Kidney (tissue), 14 donors: ENCODE measurements around the gene PCDHGA1. TPM values are rescaled to one million over a fixed set of nuclear protein-coding genes. Genes with fewer than 3 reads are reported as not detected.
"Not testable (repeated sequence)": the region's sequence is repeated elsewhere in the genome, so short reads cannot be mapped to it uniquely, and the experiment has no call there.

Source experiments
- DNase-seq, 5 donors: peaks; one replicate each; pipeline ENCODE4 v3.0.0-alpha.2; 2013 to 2020
- FAIRE-seq: peaks from 2 replicates; lab custom pipeline; 2012; peaks lifted over from hg19 to GRCh38; lab: Jason Lieb, UNC
- H3K27ac ChIP-seq, 2 donors: one replicate each; pipeline ENCODE4 v1.7.0; 2013; ENCODE audit warnings: low read depth in 2 of 2, low read length in 2 of 2, inconsistent platforms in 1 of 2
- H3K27me3 ChIP-seq: one replicate; pipeline ENCODE4 v1.7.1; 2013; ENCODE audit warnings: low read length, inconsistent platforms; ENCODE audit not compliant: control insufficient read depth, insufficient read depth
- H3K36me3 ChIP-seq, 3 donors: one replicate each; pipeline versions ENCODE4 v1.7.0 to v1.7.1; 2013; ENCODE audit warnings: low read length in 3 of 3, control low read depth in 1 of 3, inconsistent platforms in 1 of 3; ENCODE audit not compliant: insufficient read depth in 3 of 3, control insufficient read depth in 2 of 3
- H3K4me1 ChIP-seq, 3 donors: one replicate each; pipeline versions ENCODE4 v1.7.0 to v1.7.1; 2013; ENCODE audit warnings: low read length in 3 of 3, inconsistent platforms in 1 of 3, low read depth in 1 of 3; ENCODE audit not compliant: control insufficient read depth in 2 of 3, insufficient read depth in 2 of 3
- H3K4me3 ChIP-seq, 3 donors: one replicate each; pipeline versions ENCODE4 v1.7.0 to v1.8.1; 2013; ENCODE audit warnings: low read length in 3 of 3, control low read depth in 1 of 3, inconsistent platforms in 1 of 3
- H3K9ac ChIP-seq, 3 donors: one replicate each; pipeline versions ENCODE4 v1.7.0 to v1.7.1; 2013; ENCODE audit warnings: low read length in 3 of 3, control low read depth in 1 of 3, inconsistent platforms in 1 of 3
- H3K9me3 ChIP-seq, 3 donors: one replicate each; pipeline versions ENCODE4 v1.7.0 to v1.7.1; 2013; ENCODE audit warnings: low read length in 3 of 3, control low read depth in 1 of 3, inconsistent platforms in 1 of 3; ENCODE audit not compliant: control insufficient read depth in 2 of 3, insufficient read depth in 1 of 3
- CTCF ChIP-seq: IDR thresholded peaks from 3 replicates; pipeline ENCODE4 v1.5.1; 2012; ENCODE audit warnings: mild to moderate bottlenecking, moderate library complexity, borderline replicate concordance; ENCODE audit not compliant: insufficient read depth; ENCODE audit errors: extremely low read depth
- intact Hi-C: fragments of 100-400 bp; cut with DNase I; formaldehyde crosslinking; loops from one replicate; pipeline ENCODE4 v1.11.1; 2022
- polyA plus RNA-seq: library from polyadenylated mRNA; stranded (reverse); fragments of 350-450 nt; fragmentation: Illumina TruSeq; extraction: RNeasy Lipid Tissue Mini Kit (QIAGEN cat#74804); gene quantifications from one replicate; pipeline ENCODE4 v1.2.3, GENCODE V29; 2014; ENCODE audit warnings: low read depth, low replicate concordance; ENCODE audit not compliant: insufficient read depth
- total RNA-seq: library from RNA; stranded (reverse); fragmentation: NEBNext Ultra II Directional; extraction: Animal tissue kit (Norgen Biotek cat#: 25700); gene quantifications from one replicate; pipeline ENCODE4 v1.2.1, GENCODE V29; 2021
- donor health status: control.
- donor health status: control.
- donor health status: control.
- donor health status: control.
- donor health status: control.
- donor health status: DM: yes; HTN: yes; CAD: no.
- donor health status: Normal renal cell carcinoma (clear cell type).

The PCDHGA1 gene
- total and polyA plus RNA-seq, 2 donors from 2014 or later, result 0.19 to 0.69 TPM

GRCh38 chr5:141306630-141307029 is 23.7 kb upstream of the PCDHGA1 start:
- intact Hi-C loops, result no loop called here
- no peak overlapping the region for H3K27ac ChIP-seq
- H3K9ac ChIP-seq, result no peak overlapping the region
- H3K4me1 ChIP-seq, result no peaks in the 10 kb centered on the region
- no peaks in the 10 kb centered on the region for H3K27me3 ChIP-seq
- no peak overlapping the region for H3K4me3 ChIP-seq
- H3K36me3 ChIP-seq, result no peaks in the 10 kb centered on the region
- FAIRE-seq (no peak), DNase-seq (no peak)
- peaks cover 0 to 65% (median 3%) of the 10 kb centered on the region in 3 donors for H3K9me3 ChIP-seq
- no peak for TF ChIP-seq CTCF

GRCh38 chr5:141313711-141314110 is 16.6 kb upstream of the PCDHGA1 start:
- no peak for FAIRE-seq

GRCh38 chr5:141316963-141317362 is 13.4 kb upstream of the PCDHGA1 start:
- FAIRE-seq, H3K9ac ChIP-seq, H3K27me3 ChIP-seq, H3K4me1 ChIP-seq, H3K4me3 ChIP-seq, intact Hi-C loops, H3K27ac ChIP-seq, DNase-seq: not testable (repeated sequence)
- Histone ChIP-seq H3K36me3 (peaks cover 0 to 12% (median 11%) of the 10 kb centered on the region in 3 donors), H3K9me3 (peaks cover 17 to 80% (median 54%) of the 10 kb centered on the region in 3 donors)

More at GRCh38 chr5:141313711-141314110, 16.6 kb upstream of the PCDHGA1 start:
- DNase-seq, result no peak
- H3K27ac ChIP-seq, result no peak overlapping the region
- no peak overlapping the region for H3K9ac ChIP-seq
- no peak for TF ChIP-seq CTCF
- peaks cover 4 to 76% (median 43%) of the 10 kb centered on the region in 3 donors for H3K9me3 ChIP-seq
- H3K4me1 ChIP-seq, result no peaks in the 10 kb centered on the region
- peaks cover 0 to 6% (median 3%) of the 10 kb centered on the region in 3 donors for H3K36me3 ChIP-seq
- intact Hi-C loops, result no loop called here
- H3K27me3 ChIP-seq, result no peaks in the 10 kb centered on the region
- H3K4me3 ChIP-seq, result no peak overlapping the region

GRCh38 chr5:141319202-141319601 is 11.1 kb upstream of the PCDHGA1 start:
- DNase-seq, result no peak
- Histone ChIP-seq H3K9me3 (peaks cover 17 to 61% (median 49%) of the 10 kb centered on the region in 3 donors), H3K4me3 (peak overlapping the region; percentile 23 to 96 (median 88)), H3K4me1 (peaks cover 0 to 3% (median 2%) of the 10 kb centered on the region in 3 donors), H3K27ac (no peak overlapping the region), H3K27me3 (no peaks in the 10 kb centered on the region), H3K36me3 (peaks cover 0 to 12% (median 11%) of the 10 kb centered on the region in 3 donors), H3K9ac (no peak overlapping the region)
- no peak for FAIRE-seq
- TF ChIP-seq CTCF, result no peak
- intact Hi-C loops, result no loop called here
